NCI-H1930 (cell line): ENCODE data around the gene MYL9.
"Not testable (repeated sequence)": the region's sequence is repeated elsewhere in the genome, so short reads cannot be mapped to it uniquely, and the experiment has no call there.

Source experiments
- DNase-seq, 2 experiments: peaks; one replicate each; lab custom pipeline; 2025; lab: John Stamatoyannopoulos, UW

MYL9 gene

GRCh38 chr20:36541227-36541767 lies at the start of gene MYL9:
Gene MYL9 (plus strand): TSS chr20:36541519. CDS start chr20:36544885, 3,366 bp downstream.
- DNase-seq: no peak

- no peak for DNase-seq
Measured at GRCh38 chr20:36491901-36492617, 49.3 kb upstream of the MYL9 start.

- no peak for DNase-seq
Measured at GRCh38 chr20:36493051-36493800, 48.1 kb upstream of the MYL9 start.

GRCh38 chr20:36493801-36494114 lies 47.6 kb upstream of the MYL9 start:
- no peak for DNase-seq

GRCh38 chr20:36496707-36497669 lies 44.3 kb upstream of the MYL9 start:
- DNase-seq: no peak

GRCh38 chr20:36497856-36498255 lies 43.5 kb upstream of the MYL9 start:
- DNase-seq: no peak

GRCh38 chr20:36498386-36499179 lies 42.7 kb upstream of the MYL9 start:
- DNase-seq: no peak

GRCh38 chr20:36499211-36499610 lies 42.1 kb upstream of the MYL9 start:
- DNase-seq: no peak

- DNase-seq: no peak
Measured at GRCh38 chr20:36499723-36500501, 41.4 kb upstream of the MYL9 start.

- no peak for DNase-seq
Measured at GRCh38 chr20:36501367-36502006, 39.8 kb upstream of the MYL9 start.

- DNase-seq: no peak
Measured at GRCh38 chr20:36504295-36504694, 37.0 kb upstream of the MYL9 start.

GRCh38 chr20:36506253-36506652 lies 35.1 kb upstream of the MYL9 start:
- no peak for DNase-seq

- no peak for DNase-seq
Measured at GRCh38 chr20:36507746-36508145, 33.6 kb upstream of the MYL9 start.

GRCh38 chr20:36519012-36519719 lies 22.2 kb upstream of the MYL9 start:
- DNase-seq: no peak

- DNase-seq: no peak
Measured at GRCh38 chr20:36519944-36520343, 21.4 kb upstream of the MYL9 start.

- DNase-seq: no peak
Measured at GRCh38 chr20:36521526-36521925, 19.8 kb upstream of the MYL9 start.

GRCh38 chr20:36522412-36522811 lies 18.9 kb upstream of the MYL9 start:
- DNase-seq: not testable (repeated sequence)

- no peak for DNase-seq
Measured at GRCh38 chr20:36523341-36523740, 18.0 kb upstream of the MYL9 start.

- DNase-seq: no peak
Measured at GRCh38 chr20:36525620-36526365, 15.5 kb upstream of the MYL9 start.
